Right cardiac atrium (tissue), 5 donors: Measurements from ENCODE around the gene ZYX. TPM values are rescaled to one million over a fixed set of nuclear protein-coding genes. Genes with fewer than 3 reads are reported as not detected.
"Not testable (repeated sequence)": the region's sequence is repeated elsewhere in the genome, so short reads cannot be mapped to it uniquely, and the experiment has no call there.

Source experiments
- ATAC-seq, 2 donors: fragments of 200-7000 bp; cut with Tn5 transposase; one replicate each; pipeline versions ENCODE4 v1.8.0 to v1.9.1; 2020; ENCODE audit warnings: moderate library complexity in 2 of 2, mild to moderate bottlenecking in 1 of 2
- DNase-seq, 3 donors: peaks; one replicate each; pipeline ENCODE4 v3.0.0-alpha.2; 2020
- H3K27ac ChIP-seq: one replicate; pipeline ENCODE4 v1.5.1; 2013; ENCODE audit warnings: mild to moderate bottlenecking, low read length, control low read depth, moderate library complexity
- H3K27me3 ChIP-seq: one replicate; pipeline ENCODE4 v1.6.1; 2013; ENCODE audit not compliant: control insufficient read depth, insufficient read depth
- H3K4me1 ChIP-seq: one replicate; pipeline ENCODE4 v1.6.1; 2013; ENCODE audit warnings: low read length; ENCODE audit not compliant: control insufficient read depth, insufficient read depth
- H3K4me3 ChIP-seq: one replicate; pipeline ENCODE4 v1.5.1; 2013; ENCODE audit warnings: low read length, control low read depth
- H3K9me3 ChIP-seq: one replicate; pipeline ENCODE4 v1.6.1; 2013; ENCODE audit warnings: low read length; ENCODE audit not compliant: control insufficient read depth
- WGBS: extraction: QIAGEN DNeasy Blood & Tissue Kit; methylation state at CpG from one replicate; pipeline ENCODE4 v1.1.7; 2013; 5-methylcytosine and 5-hydroxymethylcytosine counted together
- intact Hi-C, 4 donors: fragments of 100-400 bp; cut with DNase I; formaldehyde crosslinking; loops; one replicate each; pipeline versions ENCODE4 v1.11.0 to v1.14.0; 2022 to 2023
- polyA plus RNA-seq: library from polyadenylated mRNA; stranded (reverse); fragments of 200-250 nt; gene quantifications from one replicate; pipeline ENCODE4 v1.2.3, GENCODE V29; 2013
- total RNA-seq, 4 donors: library from RNA; stranded (reverse); fragmentation: NEBNext Ultra II Directional; extraction: Animal tissue kit (Norgen Biotek cat#: 25700); gene quantifications; one replicate each; pipeline ENCODE4 v1.2.1, GENCODE V29; 2021
- donor health status: healthy with polysubstance abuse.
- donor health status: DM: no; HTN: yes; CAD: no.
- donor health status: DM: no; HTN: no; CAD: no.
- donor health status: DM: no; HTN: yes; CAD: no; lungs with severe emphysema.
- donor health status: DM: yes; HTN: yes; CAD: no.

The ZYX gene
- total and polyA plus RNA-seq, 5 donors: 74.7 to 127 (median 86.1) TPM

- Histone ChIP-seq H3K9me3 (no peaks in the 10 kb centered on the region), H3K27ac (no peak overlapping the region), H3K4me1 (no peaks in the 10 kb centered on the region), H3K27me3 (no peaks in the 10 kb centered on the region), H3K4me3 (no peak overlapping the region)
- ATAC-seq (no peak), DNase-seq (no peak)
- intact Hi-C loops: loop anchor here in 2 of 4 donors (5.0 to 10.0 kb wide), 3 partner anchors 36 to 178 kb away; partner anchors contain the start of gene GSTK1 (in 1 of the 2)
- WGBS: 91% methylated on average over 8 of the region's 8 CpGs
These were observed 32.0 kb downstream of the ZYX start for GRCh38 chr7:143413123-143413522.

DNA sequence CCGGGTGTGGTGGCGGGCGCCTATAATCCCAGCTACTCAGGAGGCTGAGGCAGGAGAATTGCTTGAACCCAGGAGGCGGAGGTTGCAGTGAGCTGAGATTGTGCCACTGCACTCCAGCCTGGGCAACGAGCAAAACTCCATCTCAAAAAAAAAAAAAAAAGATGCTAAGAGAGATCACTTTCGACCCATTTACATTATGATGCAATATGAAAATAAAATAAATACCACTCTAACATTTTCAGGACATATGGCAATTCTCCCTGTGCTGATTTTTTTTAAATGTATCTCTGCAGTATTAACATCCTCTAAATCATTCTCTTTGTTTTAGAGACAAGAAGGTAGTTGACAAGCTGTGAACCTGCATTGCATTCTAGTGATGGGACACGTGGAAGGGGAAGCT, 34.1 kb downstream of the ZYX start:
- not testable (repeated sequence) for H3K4me3 ChIP-seq, H3K27ac ChIP-seq, DNase-seq, H3K9me3 ChIP-seq, H3K27me3 ChIP-seq, H3K4me1 ChIP-seq, ATAC-seq
- WGBS: 87% methylated on average over 7 of the region's 7 CpGs
- intact Hi-C loops: loop anchor here in 3 of 4 donors (5.0 to 10.0 kb wide), 3 partner anchors 150 to 180 kb away; partner anchors contain the start of gene GSTK1 (in 1 of the 3)

DNA sequence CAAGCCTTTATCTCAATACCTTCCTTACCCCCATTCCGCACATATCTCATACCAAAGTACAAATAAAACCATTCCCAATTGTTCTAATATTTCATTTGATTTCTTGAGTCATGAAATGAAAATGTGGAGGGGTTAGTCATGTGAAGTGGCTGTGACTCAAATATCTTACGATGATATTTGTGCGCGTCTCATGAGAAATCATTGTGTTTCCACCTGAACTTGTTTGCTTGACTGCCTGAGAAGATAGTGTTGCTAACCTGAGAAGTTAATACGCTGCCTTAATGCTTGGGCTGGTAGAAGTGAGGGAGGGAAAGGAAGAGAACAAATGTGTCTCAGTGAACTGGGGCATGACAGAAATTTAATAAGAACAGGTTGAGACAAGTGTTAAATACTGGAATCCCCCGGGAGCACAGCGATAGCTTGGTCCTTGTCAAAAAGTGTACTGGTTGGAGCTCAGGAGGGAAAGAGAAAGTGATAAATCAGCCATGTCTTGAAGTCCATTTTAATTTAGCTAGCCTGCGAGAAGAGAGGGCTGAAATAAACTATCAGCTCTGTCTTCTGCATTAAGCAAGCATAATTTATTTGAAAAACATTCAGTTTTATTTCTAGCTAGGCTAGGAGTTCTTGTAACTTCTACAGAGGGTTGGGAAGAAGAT, 34.7 kb downstream of the ZYX start:
- intact Hi-C loops: loop anchor here in 3 of 4 donors (5.0 to 10.0 kb wide), 3 partner anchors 151 to 181 kb away; partner anchors contain the start of gene GSTK1 (in 1 of the 3)
- no peak for ATAC-seq
- WGBS: 82% methylated on average over 8 of the region's 8 CpGs
- Histone ChIP-seq H3K27me3 (no peaks in the 10 kb centered on the region), H3K4me1 (no peaks in the 10 kb centered on the region), H3K4me3 (no peak overlapping the region), H3K9me3 (no peaks in the 10 kb centered on the region), H3K27ac (no peak overlapping the region)
- DNase-seq: no peak

- peak in 1 of 2 donors; percentile 43 for ATAC-seq
- intact Hi-C loops: loop anchor here in 3 of 4 donors (5.0 to 10.0 kb wide), 3 partner anchors 152 to 182 kb away; partner anchors contain the start of gene GSTK1 (in 1 of the 3)
- no peak overlapping the region for H3K27ac ChIP-seq
- no peak for DNase-seq
- WGBS: 3% methylated on average over 3 of the region's 3 CpGs
- H3K27me3 ChIP-seq: no peaks in the 10 kb centered on the region
- H3K4me3 ChIP-seq: no peak overlapping the region
- H3K9me3 ChIP-seq: no peaks in the 10 kb centered on the region
- H3K4me1 ChIP-seq: no peaks in the 10 kb centered on the region
These were observed 35.5 kb downstream of the ZYX start for GRCh38 chr7:143416565-143417149.

- Histone ChIP-seq H3K27me3 (no peaks in the 10 kb centered on the region), H3K4me3 (no peak overlapping the region), H3K4me1 (no peaks in the 10 kb centered on the region), H3K9me3 (no peaks in the 10 kb centered on the region), H3K27ac (no peak overlapping the region)
- no peak for DNase-seq
- 48% methylated on average over 1 of the region's 1 CpG for WGBS
- ATAC-seq: no peak
- intact Hi-C loops: loop anchor here in 3 of 4 donors (5.0 to 10.0 kb wide), 3 partner anchors 153 to 183 kb away; partner anchors contain the start of gene GSTK1 (in 1 of the 3)
These were observed 36.7 kb downstream of the ZYX start for GRCh38 chr7:143417734-143418383.

DNA sequence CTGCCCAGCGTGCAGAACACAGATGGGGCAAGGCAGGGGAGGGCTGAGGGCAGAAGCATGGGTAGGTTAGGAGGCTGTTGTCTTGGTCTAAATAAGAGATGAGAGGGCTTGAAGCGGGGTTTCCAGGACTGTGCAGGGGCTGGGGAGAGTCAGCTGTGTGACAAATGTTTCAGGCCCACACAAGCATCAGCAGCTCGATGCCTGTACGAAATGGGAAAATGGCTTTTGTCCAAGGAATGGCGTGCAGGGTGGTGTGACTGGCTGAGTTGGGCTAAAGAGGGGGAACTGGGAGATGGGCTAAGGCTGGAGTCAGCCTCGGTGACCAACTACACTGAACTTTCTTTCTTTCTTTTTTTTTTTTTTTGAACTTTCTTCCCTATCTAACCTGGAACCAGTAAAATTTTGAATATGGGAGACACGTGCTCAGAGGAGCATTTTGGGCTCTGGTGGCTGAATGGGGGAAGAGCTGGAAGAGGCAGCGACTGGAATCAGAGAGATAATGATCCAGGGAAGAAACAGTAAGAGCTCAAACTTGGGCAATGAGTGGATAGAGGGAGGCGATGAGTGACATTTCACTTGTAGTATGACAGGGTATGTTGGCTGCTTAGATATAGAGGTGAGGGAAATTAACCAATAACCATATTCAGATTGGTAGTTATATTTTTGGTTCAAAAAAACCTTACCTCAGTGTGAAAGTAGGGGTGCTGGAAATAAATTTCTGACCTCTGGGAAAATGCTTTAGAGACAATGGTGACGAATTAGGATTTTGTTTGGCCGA, 37.7 kb downstream of the ZYX start:
- no peak overlapping the region for H3K27ac ChIP-seq
- no peaks in the 10 kb centered on the region for H3K4me1 ChIP-seq
- H3K4me3 ChIP-seq: no peak overlapping the region
- 80% methylated on average over 11 of the region's 11 CpGs for WGBS
- DNase-seq (no peak), ATAC-seq (no peak)
- intact Hi-C loops: loop anchor here in 3 of 4 donors (5.0 to 10.0 kb wide), 3 partner anchors 154 to 184 kb away; partner anchors contain the start of gene GSTK1 (in 1 of the 3)
- no peaks in the 10 kb centered on the region for H3K9me3 ChIP-seq
- H3K27me3 ChIP-seq: no peaks in the 10 kb centered on the region

- no peak overlapping the region for H3K27ac ChIP-seq
- ATAC-seq: no peak
- no peak overlapping the region for H3K4me3 ChIP-seq
- intact Hi-C loops: loop anchor here in 3 of 4 donors (5.0 to 10.0 kb wide), 3 partner anchors 155 to 185 kb away; partner anchors contain the start of gene GSTK1 (in 1 of the 3)
- WGBS: 51% methylated on average over 4 of the region's 4 CpGs
- no peaks in the 10 kb centered on the region for H3K4me1 ChIP-seq
- no peaks in the 10 kb centered on the region for H3K27me3 ChIP-seq
- no peak for DNase-seq
- H3K9me3 ChIP-seq: no peaks in the 10 kb centered on the region
These were observed 38.7 kb downstream of the ZYX start for GRCh38 chr7:143419880-143420279.

DNA sequence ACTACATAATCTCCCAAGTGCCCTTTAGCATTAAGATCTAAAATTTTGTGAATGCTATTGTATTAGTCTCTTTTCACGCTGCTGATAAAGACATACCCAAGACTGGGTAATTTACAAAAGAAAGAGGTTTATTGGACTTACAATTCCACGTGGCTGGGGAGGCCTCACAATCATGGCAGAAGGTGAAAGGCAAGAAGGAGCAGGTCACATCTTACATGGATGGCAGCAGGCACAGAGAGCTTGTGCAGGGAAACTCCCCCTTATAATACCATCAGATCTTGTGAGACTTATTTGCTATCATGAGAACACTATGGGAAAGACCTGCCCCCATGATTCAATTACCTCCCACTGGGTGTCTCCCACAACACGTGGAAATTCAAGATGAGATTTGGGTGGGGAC, 39.5 kb downstream of the ZYX start:
- DNase-seq, H3K4me1 ChIP-seq, H3K27ac ChIP-seq, intact Hi-C loops, H3K4me3 ChIP-seq, ATAC-seq, H3K9me3 ChIP-seq, H3K27me3 ChIP-seq: not testable (repeated sequence)
- 57% methylated on average over 3 of the region's 3 CpGs for WGBS

GRCh38 chr7:143422033-143422432, 40.9 kb downstream of the ZYX start:
- Histone ChIP-seq H3K27me3 (no peaks in the 10 kb centered on the region), H3K4me1 (no peaks in the 10 kb centered on the region), H3K4me3 (no peak overlapping the region), H3K27ac (no peak overlapping the region), H3K9me3 (no peaks in the 10 kb centered on the region)
- no peak for DNase-seq
- intact Hi-C loops: no loop called here
- no peak for ATAC-seq
- 93% methylated on average over 3 of the region's 3 CpGs for WGBS

- ATAC-seq: not testable (repeated sequence)
- WGBS: 96% methylated on average over 34 of the region's 34 CpGs
These were observed 43.3 kb downstream of the ZYX start for GRCh38 chr7:143424476-143424875.

More at GRCh38 chr7:143424476-143424875, 43.3 kb downstream of the ZYX start:
- intact Hi-C loops, H3K27me3 ChIP-seq, H3K4me3 ChIP-seq, H3K27ac ChIP-seq, H3K4me1 ChIP-seq, H3K9me3 ChIP-seq, DNase-seq: not testable (repeated sequence)
